H1 (cell line): Measurements from ENCODE around the gene GARNL3. TPM values are rescaled to one million over a fixed set of nuclear protein-coding genes. Genes with fewer than 3 reads are reported as not detected.
A peak's percentile ranks its signal among the peaks of the same experiment; 100 is the strongest.

Source experiments
- CTCF ChIA-PET: fragments of 300-600 bp; sonication (Branson Sonifier 250); formaldehyde crosslinking; loops from one replicate; lab custom pipeline; 2021; ENCODE audit not compliant: partially characterized antibody; lab: Charles Lee
- POLR2A ChIA-PET: fragments of 300-600 bp; sonication (Branson Sonifier 250); formaldehyde crosslinking; loops from one replicate; lab custom pipeline; 2021; ENCODE audit warnings: inconsistent platforms; ENCODE audit not compliant: partially characterized antibody; lab: Charles Lee
- DNase-seq, 2 experiments: peaks; one replicate each; pipeline versions ENCODE4 v3.0.0 to v3.0.0-alpha.2; 2010 to 2022; ENCODE audit warnings: low spot score in 2 of 2, low read depth in 1 of 2, mixed read lengths in 1 of 2
- FAIRE-seq: peaks from 2 replicates; lab custom pipeline; 2011; peaks lifted over from hg19 to GRCh38; lab: Jason Lieb, UNC
- H2AFZ ChIP-seq: 2 replicates; pipeline ENCODE4 v1.8.1; 2012; ENCODE audit warnings: low read length, inconsistent platforms
- H2AK5ac ChIP-seq: 2 replicates; pipeline ENCODE4 v1.6.1; 2013; ENCODE audit warnings: low read depth, low read length
- H2BK120ac ChIP-seq: replicated peaks from 2 replicates; pipeline ENCODE3; 2013; ENCODE audit warnings: low read depth, low read length, inconsistent platforms
- H2BK12ac ChIP-seq: 2 replicates; pipeline ENCODE4 v1.6.1; 2013; ENCODE audit warnings: low read depth, low read length
- H2BK15ac ChIP-seq: 2 replicates; pipeline ENCODE4 v1.6.1; 2013; ENCODE audit warnings: low read length
- H2BK20ac ChIP-seq: 2 replicates; pipeline ENCODE4 v1.6.1; 2013; ENCODE audit warnings: low read length
- H2BK5ac ChIP-seq: 2 replicates; pipeline ENCODE4 v1.6.1; 2013; ENCODE audit warnings: low read depth, low read length
- H3K14ac ChIP-seq: 2 replicates; pipeline ENCODE4 v1.6.1; 2013; ENCODE audit warnings: inconsistent platforms; ENCODE audit not compliant: insufficient read length
- H3K18ac ChIP-seq: 2 replicates; pipeline ENCODE4 v1.6.1; 2013; ENCODE audit warnings: low read length; ENCODE audit errors: extremely low read depth
- H3K23ac ChIP-seq: 2 replicates; pipeline ENCODE4 v1.6.1; 2013; ENCODE audit warnings: inconsistent platforms; ENCODE audit not compliant: insufficient read length
- H3K23me2 ChIP-seq: 2 replicates; pipeline ENCODE4 v1.6.1; 2013; ENCODE audit warnings: low read depth, low read length
- H3K27ac ChIP-seq: 2 replicates; pipeline ENCODE4 v1.6.1; 2011; ENCODE audit warnings: low read depth, low read length, inconsistent platforms
- H3K27me3 ChIP-seq, 4 experiments: replicated peaks in 1 of 4; 1 replicate in 1 of 4; 2 replicates in 3 of 4; pipeline versions ENCODE4 v1.6.1 to v1.8.1; 2011 to 2013; ENCODE audit warnings: low read length in 3 of 4, mild to moderate bottlenecking in 3 of 4, inconsistent platforms in 2 of 4, mixed read lengths in 2 of 4, moderate library complexity in 1 of 4; ENCODE audit not compliant: control insufficient read depth in 3 of 4, insufficient read depth in 3 of 4; ENCODE audit errors: extremely low read depth in 1 of 4
- H3K36me3 ChIP-seq, 4 experiments: 2 replicates each; pipeline versions ENCODE4 v1.6.1 to v1.8.1; 2011 to 2013; ENCODE audit warnings: mild to moderate bottlenecking in 4 of 4, low read length in 3 of 4, moderate library complexity in 2 of 4, control low read depth in 1 of 4, inconsistent platforms in 1 of 4; ENCODE audit not compliant: insufficient read depth in 4 of 4, control insufficient read depth in 2 of 4
- H3K4ac ChIP-seq: replicated peaks from 2 replicates; pipeline ENCODE3; 2013; ENCODE audit warnings: low read length, low read depth, mixed read lengths, inconsistent platforms; ENCODE audit not compliant: insufficient read length
- H3K4me1 ChIP-seq, 4 experiments: replicated peaks in 1 of 4; 1 replicate in 1 of 4; 2 replicates in 3 of 4; pipeline versions ENCODE4 v1.6.1 to v1.8.1; 2011 to 2013; ENCODE audit warnings: low read length in 3 of 4, inconsistent platforms in 2 of 4, mixed read lengths in 1 of 4; ENCODE audit not compliant: insufficient read depth in 4 of 4, control insufficient read depth in 3 of 4
- H3K4me2 ChIP-seq, 2 experiments: 2 replicates each; pipeline versions ENCODE4 v1.6.1 to v1.8.1; 2011 to 2013; ENCODE audit warnings: low read depth in 2 of 2, low read length in 2 of 2, control low read depth in 1 of 2, inconsistent platforms in 1 of 2, mild to moderate bottlenecking in 1 of 2; ENCODE audit not compliant: insufficient read depth in 1 of 2
- H3K4me3 ChIP-seq, 4 experiments: fragments of 200-600, 300-600 bp in 1 of 4; sonication (generic), shearing (Covaris generic), sonication (Bioruptor Twin) in 1 of 4; 2 replicates each; pipeline versions ENCODE4 v1.5.1 to v1.8.1; 2011 to 2016; ENCODE audit warnings: low read length in 4 of 4, low read depth in 3 of 4, control low read depth in 2 of 4, inconsistent platforms in 2 of 4, mild to moderate bottlenecking in 2 of 4, mixed read lengths in 1 of 4, moderate library complexity in 1 of 4; ENCODE audit not compliant: insufficient read depth in 2 of 4; ENCODE audit errors: extremely low read depth in 1 of 4
- H3K56ac ChIP-seq: replicated peaks from 2 replicates; pipeline ENCODE3; 2013; ENCODE audit warnings: low read depth, mild to moderate bottlenecking, mixed read lengths, low read length, inconsistent platforms; ENCODE audit not compliant: insufficient read length
- H3K79me1 ChIP-seq: 2 replicates; pipeline ENCODE4 v1.6.1; 2013; ENCODE audit warnings: low read depth, low read length, control low read depth
- H3K79me2 ChIP-seq, 2 experiments: 2 replicates each; pipeline versions ENCODE4 v1.6.1 to v1.8.1; 2012 to 2013; ENCODE audit warnings: low read length in 2 of 2, mild to moderate bottlenecking in 2 of 2, inconsistent platforms in 1 of 2; ENCODE audit not compliant: insufficient read depth in 2 of 2, control insufficient read depth in 1 of 2
- H3K9ac ChIP-seq, 4 experiments: replicated peaks in 1 of 4; 1 replicate in 1 of 4; 2 replicates in 3 of 4; pipeline versions ENCODE4 v1.6.1 to v1.8.1; 2011 to 2013; ENCODE audit warnings: low read depth in 3 of 4, low read length in 3 of 4, control low read depth in 2 of 4, mild to moderate bottlenecking in 2 of 4, moderate library complexity in 2 of 4, inconsistent platforms in 1 of 4; ENCODE audit errors: extremely low read depth in 1 of 4
- H3K9me3 ChIP-seq, 2 experiments: 2 replicates each; pipeline versions ENCODE4 v1.6.1 to v1.8.1; 2012 to 2013; ENCODE audit warnings: mild to moderate bottlenecking in 2 of 2, moderate library complexity in 2 of 2, control low read depth in 1 of 2, inconsistent platforms in 1 of 2, low read depth in 1 of 2, low read length in 1 of 2, mixed read lengths in 1 of 2; ENCODE audit not compliant: insufficient read depth in 2 of 2
- H4K20me1 ChIP-seq, 2 experiments: replicated peaks in 1 of 2; 2 replicates each; pipeline versions ENCODE3 to v1.8.1; 2011 to 2013; ENCODE audit warnings: inconsistent platforms in 2 of 2, low read length in 2 of 2, mild to moderate bottlenecking in 1 of 2; ENCODE audit not compliant: insufficient read depth in 2 of 2, control insufficient read depth in 1 of 2
- H4K5ac ChIP-seq: 2 replicates; pipeline ENCODE4 v1.6.1; 2013; ENCODE audit warnings: low read length, low read depth, mixed read lengths, inconsistent platforms; ENCODE audit not compliant: insufficient read length
- H4K8ac ChIP-seq: 2 replicates; pipeline ENCODE4 v1.8.0; 2013; ENCODE audit warnings: mild to moderate bottlenecking, moderate library complexity, low read length, inconsistent platforms; ENCODE audit not compliant: insufficient read depth; ENCODE audit errors: extremely low read depth
- H4K91ac ChIP-seq: replicated peaks from 2 replicates; pipeline ENCODE3; 2013; ENCODE audit warnings: low read length, mixed read lengths, inconsistent platforms; ENCODE audit not compliant: insufficient read length
- MAFK ChIP-seq: IDR thresholded peaks from 2 replicates; pipeline ENCODE4 v1.6.1; 2012; ENCODE audit warnings: low read depth, mild to moderate bottlenecking, improper control_type of control experiment, low read length
- RXRA ChIP-seq: IDR thresholded peaks from 2 replicates; pipeline ENCODE4 v1.6.1; 2011; ENCODE audit warnings: low read depth, mild to moderate bottlenecking, low read length, moderate library complexity; ENCODE audit not compliant: insufficient read depth
- WGBS, 2 experiments: shearing (Covaris generic) in 1 of 2; methylation state at CpG; one replicate each; pipeline versions ENCODE4 v1.1.6 to v1.1.7; 2013 to 2015; ENCODE audit warnings: low lambda C conversion rate in 2 of 2, mixed read lengths in 2 of 2, inconsistent platforms in 1 of 2, low coverage in 1 of 2, missing lambda C conversion rate in 1 of 2; ENCODE audit not compliant: insufficient replicate concordance in 2 of 2, insufficient coverage in 1 of 2, insufficient read length in 1 of 2; ENCODE audit errors: extremely low coverage in 1 of 2, missing lambda C conversion rate in 1 of 2; 5-methylcytosine and 5-hydroxymethylcytosine counted together
- polyA plus RNA-seq, 7 experiments: library from polyadenylated mRNA; depleted of rRNA in 3 of 7; stranded (reverse) in 5 of 7; unstranded in 2 of 7; fragments of >200 nt in 5 of 7; fragments of 200-250 nt in 2 of 7; gene quantifications; 1 replicate in 5 of 7; 2 replicates in 1 of 7; 4 replicates in 1 of 7; pipeline versions ENCODE4 v1.2.1 to v1.2.3, GENCODE V29; 2011 to 2013; ENCODE audit warnings: missing spikeins in 2 of 7, mixed read lengths in 2 of 7
- total RNA-seq: library from RNA; stranded (reverse); fragmentation: NEBNext Ultra II Directional; extraction: Animal tissue kit (Norgen Biotek cat#: 25700); gene quantifications from 2 replicates; pipeline ENCODE4 v1.2.1, GENCODE V29; 2021
- TF ChIP-seq, protein P1 (sequence below): IDR thresholded peaks from 2 replicates; pipeline ENCODE4 v1.6.1; 2012; ENCODE audit warnings: inconsistent platforms
- TF ChIP-seq, protein P2 (sequence below): IDR thresholded peaks from 2 replicates; pipeline ENCODE4 v1.6.1; 2012; ENCODE audit warnings: inconsistent platforms

GARNL3 gene
- total and polyA plus RNA-seq, 2 of the 8 experiments (the other 6 are each of a cell fraction or from before 2014, with no cell fraction given): 6.5 to 18.3 TPM

DNA sequence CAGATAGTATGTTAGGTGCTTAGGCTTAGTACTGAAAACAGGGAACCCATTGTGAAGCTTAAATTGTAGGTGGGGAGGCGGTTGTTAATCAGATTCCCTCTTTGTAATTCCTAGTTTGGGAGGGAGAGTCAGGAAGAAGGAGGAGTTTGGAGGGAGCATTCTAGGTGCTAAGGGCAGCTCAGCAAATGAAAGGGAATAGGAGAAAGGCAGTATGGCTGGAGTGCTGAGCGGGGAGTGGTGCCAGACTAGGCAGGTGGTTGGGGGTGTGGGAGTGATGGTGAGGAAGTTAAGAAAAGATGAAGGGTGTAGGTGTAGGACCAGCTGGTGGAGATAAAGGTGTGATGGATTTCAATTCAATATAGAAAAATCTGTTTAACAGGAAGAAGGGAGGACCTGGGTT, 11.1 kb upstream of the GARNL3 start:
- H4K91ac ChIP-seq: no peak overlapping the region
- no peaks in the 10 kb centered on the region for H3K79me1 ChIP-seq
- peaks cover 0 to 3% (median 0%) of the 10 kb centered on the region in 4 experiments; a peak in 3 of 8 replicates for H3K36me3 ChIP-seq
- H3K79me2 ChIP-seq: no peaks in the 10 kb centered on the region
- H2BK20ac ChIP-seq: no peak overlapping the region
- 35% methylated on average over 2 of the region's 2 CpGs; no CpG with 5 or more reads in 1 of the 2 experiments for WGBS, 2 experiments
- H2BK120ac ChIP-seq: no peak overlapping the region
- no peaks in the 10 kb centered on the region for H4K20me1 ChIP-seq
- H4K5ac ChIP-seq: no peak overlapping the region
- POLR2A ChIA-PET: interaction anchor here (1.0 to 1.8 kb wide), 5 partner anchors 13 to 199 kb away, joined by 3 to 5 read pairs (median 4); partner anchors contain the start of genes LRSAM1 and ZNF79
- FAIRE-seq (peak; percentile 79), DNase-seq (no peak)
- TF ChIP-seq, protein P1, sequence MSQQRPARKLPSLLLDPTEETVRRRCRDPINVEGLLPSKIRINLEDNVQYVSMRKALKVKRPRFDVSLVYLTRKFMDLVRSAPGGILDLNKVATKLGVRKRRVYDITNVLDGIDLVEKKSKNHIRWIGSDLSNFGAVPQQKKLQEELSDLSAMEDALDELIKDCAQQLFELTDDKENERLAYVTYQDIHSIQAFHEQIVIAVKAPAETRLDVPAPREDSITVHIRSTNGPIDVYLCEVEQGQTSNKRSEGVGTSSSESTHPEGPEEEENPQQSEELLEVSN: 0 out of 2 replicates have a peak, but pooled peaks have one; percentile 17
- TF ChIP-seq MAFK (no peak), RXRA (no peak)
- TF ChIP-seq, protein P2, sequence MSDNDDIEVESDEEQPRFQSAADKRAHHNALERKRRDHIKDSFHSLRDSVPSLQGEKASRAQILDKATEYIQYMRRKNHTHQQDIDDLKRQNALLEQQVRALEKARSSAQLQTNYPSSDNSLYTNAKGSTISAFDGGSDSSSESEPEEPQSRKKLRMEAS: peak; percentile 56
- H3K14ac ChIP-seq: no peak overlapping the region
- H3K56ac ChIP-seq: no peak overlapping the region
- no peak overlapping the region for H2BK15ac ChIP-seq
- H3K4me2 ChIP-seq: peak overlapping the region in 1 of 2 experiments; percentile 19; a peak in 1 of 4 replicates
- peaks cover 2 to 21% (median 12%) of the 10 kb centered on the region in 4 experiments; a peak in 6 of 7 replicates for H3K4me1 ChIP-seq
- no peak overlapping the region for H3K27ac ChIP-seq
- H3K27me3 ChIP-seq: no peaks in the 10 kb centered on the region
- H2AK5ac ChIP-seq: no peak overlapping the region
- no peak overlapping the region for H2BK12ac ChIP-seq
- H3K4me3 ChIP-seq: peak overlapping the region in 1 of 4 experiments; percentile 6; a peak in 1 of 8 replicates
- H3K18ac ChIP-seq: no peak overlapping the region
- peaks cover 4% of the 10 kb centered on the region in 2 experiments; a peak in 1 of 4 replicates for H3K9me3 ChIP-seq
- H3K23ac ChIP-seq: no peak overlapping the region
- H2BK5ac ChIP-seq: no peak overlapping the region
- no peak overlapping the region for H3K9ac ChIP-seq
- no peak overlapping the region for H4K8ac ChIP-seq
- CTCF ChIA-PET: interaction anchor here (0.7 to 1.3 kb wide), 4 partner anchors 19 to 149 kb away, joined by 3 to 5 read pairs (median 3); no protein-coding TSS in a partner anchor
- no peaks in the 10 kb centered on the region; the same call in 1 of the 2 replicates for H3K23me2 ChIP-seq
- no peak overlapping the region for H2AFZ ChIP-seq
- H3K4ac ChIP-seq: no peak overlapping the region
